ENCODE measurements around the gene SLC66A3. TPM values are rescaled to one million over a fixed set of nuclear protein-coding genes. Genes with fewer than 3 reads are reported as not detected.

Gene SLC66A3
- polyA plus RNA-seq, 1 donor from 2014 or later: 7.0 TPM

DNA sequence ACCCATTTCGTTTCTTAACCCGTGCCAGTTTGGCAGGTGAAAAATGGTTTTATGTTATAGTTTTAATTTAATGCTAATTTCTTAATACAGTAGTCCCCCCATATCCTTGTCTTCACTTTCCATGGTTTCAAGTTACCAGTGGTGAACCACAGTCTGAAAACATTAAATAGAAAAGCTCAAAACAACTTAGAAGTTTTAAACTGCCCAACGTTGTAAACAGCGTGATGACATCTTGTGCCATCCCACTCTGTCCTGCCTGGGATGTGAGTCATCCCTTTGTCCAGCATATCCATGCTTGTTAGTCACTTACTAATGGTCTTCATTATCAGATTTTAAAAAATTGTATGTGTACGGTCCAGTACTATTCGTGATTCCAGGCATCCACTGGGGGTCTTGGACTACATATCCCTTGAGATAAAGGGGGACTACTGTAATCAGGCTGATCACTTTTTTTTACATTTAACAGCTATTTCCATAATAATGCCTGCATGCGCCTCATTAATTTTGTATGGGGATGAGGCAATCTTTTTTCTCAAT, 31.9 kb downstream of the SLC66A3 start:
- Histone ChIP-seq H3K79me2 (replicated peaks; ENCODE audit: insufficient read depth, low read length) (no peaks in the 10 kb centered on the region), H3K9me3 (ENCODE audit: low read length) (no peaks in the 10 kb centered on the region), H3K27me3 (ENCODE audit: insufficient read depth, low read depth, low read length) (no peaks in the 10 kb centered on the region), H3K4me3 (ENCODE audit: low read length) (no peak overlapping the region), H2AFZ (ENCODE audit: low read depth, low read length) (no peak overlapping the region), H4K20me1 (ENCODE audit: insufficient read depth) (no peaks in the 10 kb centered on the region), H3F3A (ENCODE audit: insufficient read depth, low read length, poor library complexity, severe bottlenecking) (no peaks in the 10 kb centered on the region), H3K4me2 (ENCODE audit: low read length) (no peak overlapping the region), H3K9me2 (ENCODE audit: insufficient read depth, low read length) (no peaks in the 10 kb centered on the region), H3K36me3 (ENCODE audit: insufficient read depth, low read length) (peaks cover 20% of the 10 kb centered on the region), H3K27ac (ENCODE audit: low read length) (no peak overlapping the region), H3K9ac (ENCODE audit: low read length) (no peak overlapping the region)
- no peak for TF ChIP-seq MXI1 (conservative IDR thresholded peaks at IDR 0.05; ENCODE audit: poor library complexity, severe bottlenecking)
- TF ChIP-seq SMC3 (conservative IDR thresholded peaks at IDR 0.05; ENCODE audit: poor library complexity): no peak
- no peak for TF ChIP-seq POLR2AphosphoS5 (IDR thresholded peaks at IDR 0.05)
- TF ChIP-seq TAF1 (IDR thresholded peaks at IDR 0.05; ENCODE audit: low read depth): no peak
- TF ChIP-seq EP300 (conservative IDR thresholded peaks at IDR 0.05; ENCODE audit: poor library complexity, severe bottlenecking): no peak
- no peak for TF ChIP-seq EZH2 (IDR thresholded peaks at IDR 0.05; ENCODE audit: borderline replicate concordance, insufficient read depth, low read length, poor library complexity, severe bottlenecking)
- TF ChIP-seq REST (IDR thresholded peaks at IDR 0.05; ENCODE audit: borderline replicate concordance): no peak
- no peak for TF ChIP-seq CTCF (IDR thresholded peaks at IDR 0.05; ENCODE audit: poor library complexity, severe bottlenecking)
- TF ChIP-seq RAD21 (conservative IDR thresholded peaks at IDR 0.05): no peak

DNA sequence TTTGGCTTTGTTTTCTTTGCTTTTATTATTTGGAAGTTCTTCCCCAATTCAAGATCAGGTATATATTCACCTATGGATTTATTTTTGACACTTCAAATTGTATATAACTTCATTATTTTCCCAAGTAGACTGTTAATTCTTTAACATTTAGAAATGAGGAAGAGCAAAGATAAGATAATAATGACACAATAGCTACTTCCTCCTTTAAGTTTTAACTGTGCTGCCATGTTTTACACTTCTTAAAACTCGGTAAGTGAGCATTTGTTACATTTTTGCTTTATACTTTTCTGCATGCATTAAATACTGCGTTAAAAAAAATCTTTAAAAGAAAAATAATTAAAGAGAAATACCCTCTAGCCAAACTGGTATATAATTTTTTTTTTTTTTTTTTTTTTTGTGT, 32.5 kb downstream of the SLC66A3 start:
- H3K27ac ChIP-seq (ENCODE audit: low read length): no peak overlapping the region
- H3K9me3 ChIP-seq (ENCODE audit: low read length): no peaks in the 10 kb centered on the region
- no peaks in the 10 kb centered on the region for H3F3A ChIP-seq (ENCODE audit: insufficient read depth, low read length, poor library complexity, severe bottlenecking)
- H3K9ac ChIP-seq (ENCODE audit: low read length): no peak overlapping the region
- no peak overlapping the region for H2AFZ ChIP-seq (ENCODE audit: low read depth, low read length)
- no peaks in the 10 kb centered on the region for H3K27me3 ChIP-seq (ENCODE audit: insufficient read depth, low read depth, low read length)
- TF ChIP-seq CTCF (IDR thresholded peaks at IDR 0.05; ENCODE audit: poor library complexity, severe bottlenecking) (no peak), POLR2AphosphoS5 (IDR thresholded peaks at IDR 0.05) (no peak)
- H3K4me2 ChIP-seq (ENCODE audit: low read length): no peak overlapping the region
- no peaks in the 10 kb centered on the region for H3K9me2 ChIP-seq (ENCODE audit: insufficient read depth, low read length)
- peaks cover 26% of the 10 kb centered on the region for H3K36me3 ChIP-seq (ENCODE audit: insufficient read depth, low read length)
- H4K20me1 ChIP-seq (ENCODE audit: insufficient read depth): no peaks in the 10 kb centered on the region
- no peak overlapping the region for H3K4me3 ChIP-seq (ENCODE audit: low read length)
- no peaks in the 10 kb centered on the region for H3K79me2 ChIP-seq (replicated peaks; ENCODE audit: insufficient read depth, low read length)

All from neural cell (in vitro differentiated cells).